Uterus (tissue), 4 donors: Measurements from ENCODE around the gene PCLAF. TPM values are rescaled to one million over a fixed set of nuclear protein-coding genes. Genes with fewer than 3 reads are reported as not detected.

Source experiments
- DNase-seq, 2 donors: peaks; one replicate each; pipeline ENCODE4 v3.0.0-alpha.2; 2019 to 2020
- H3K27ac ChIP-seq, 2 donors: fragments of 200-600 bp; sonication (generic); 1 replicate in 1 of 2; 2 replicates in 1 of 2; pipeline ENCODE4 v1.5.1; 2016 to 2018
- H3K27me3 ChIP-seq, 2 donors: fragments of 200-600 bp; sonication (generic); one replicate each; pipeline ENCODE4 v1.5.1; 2018 to 2019; ENCODE audit warnings: control low read depth in 1 of 2
- H3K36me3 ChIP-seq, 2 donors: fragments of 200-600 bp; sonication (generic); one replicate each; pipeline ENCODE4 v1.5.1; 2019; ENCODE audit warnings: control low read depth in 1 of 2
- H3K4me1 ChIP-seq, 2 donors: fragments of 200-600 bp; sonication (generic); one replicate each; pipeline ENCODE4 v1.5.1; 2018 to 2019; ENCODE audit warnings: control low read depth in 1 of 2
- H3K4me3 ChIP-seq, 2 donors: fragments of 200-600 bp; sonication (generic); 1 replicate in 1 of 2; 2 replicates in 1 of 2; pipeline ENCODE4 v1.5.1; 2018 to 2019; ENCODE audit warnings: mild to moderate bottlenecking in 1 of 2
- H3K9me3 ChIP-seq, 2 donors: fragments of 200-600 bp; sonication (generic); one replicate each; pipeline ENCODE4 v1.5.1; 2019; ENCODE audit warnings: control low read depth in 1 of 2
- POLR2A ChIP-seq, 2 donors: fragments of 450-650 bp; IDR thresholded peaks; one replicate each; pipeline ENCODE4 v1.6.1; 2016; ENCODE audit warnings: antibody characterized with exemption in 2 of 2, mild to moderate bottlenecking in 1 of 2, moderate library complexity in 1 of 2
- intact Hi-C: fragments of 100-400 bp; cut with DNase I; formaldehyde crosslinking; loops from one replicate; pipeline ENCODE4 v1.15.1; 2023; ENCODE audit warnings: low total_unique reads
- total RNA-seq, 4 donors: library from RNA; depleted of rRNA in 3 of 4; stranded (reverse); fragments of >200 nt in 3 of 4; gene quantifications; one replicate each; pipeline versions ENCODE4 v1.1.0 to v1.2.4, GENCODE V29; 2014 to 2023
- TF ChIP-seq, protein P1 (sequence below), 4 experiments: fragments of 200-600 bp in 2 of 4; fragments of 450-650 bp in 2 of 4; sonication (generic) in 2 of 4; IDR thresholded peaks; one replicate each; pipeline ENCODE4 v1.5.1; 2016 to 2019; ENCODE audit warnings: antibody characterized with exemption in 4 of 4, mild to moderate bottlenecking in 2 of 4, moderate library complexity in 1 of 4
- donor health status: DM: yes; HTN: yes; CAD: no.

The PCLAF gene
- 10 to 100 TPM in 1 of 4 donors, not detected in 3; 22.7 TPM for total RNA-seq

- no peak for TF ChIP-seq POLR2A (IDR thresholded peaks at IDR 0.05)
- TF ChIP-seq, protein P1, sequence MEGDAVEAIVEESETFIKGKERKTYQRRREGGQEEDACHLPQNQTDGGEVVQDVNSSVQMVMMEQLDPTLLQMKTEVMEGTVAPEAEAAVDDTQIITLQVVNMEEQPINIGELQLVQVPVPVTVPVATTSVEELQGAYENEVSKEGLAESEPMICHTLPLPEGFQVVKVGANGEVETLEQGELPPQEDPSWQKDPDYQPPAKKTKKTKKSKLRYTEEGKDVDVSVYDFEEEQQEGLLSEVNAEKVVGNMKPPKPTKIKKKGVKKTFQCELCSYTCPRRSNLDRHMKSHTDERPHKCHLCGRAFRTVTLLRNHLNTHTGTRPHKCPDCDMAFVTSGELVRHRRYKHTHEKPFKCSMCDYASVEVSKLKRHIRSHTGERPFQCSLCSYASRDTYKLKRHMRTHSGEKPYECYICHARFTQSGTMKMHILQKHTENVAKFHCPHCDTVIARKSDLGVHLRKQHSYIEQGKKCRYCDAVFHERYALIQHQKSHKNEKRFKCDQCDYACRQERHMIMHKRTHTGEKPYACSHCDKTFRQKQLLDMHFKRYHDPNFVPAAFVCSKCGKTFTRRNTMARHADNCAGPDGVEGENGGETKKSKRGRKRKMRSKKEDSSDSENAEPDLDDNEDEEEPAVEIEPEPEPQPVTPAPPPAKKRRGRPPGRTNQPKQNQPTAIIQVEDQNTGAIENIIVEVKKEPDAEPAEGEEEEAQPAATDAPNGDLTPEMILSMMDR (IDR thresholded peaks at IDR 0.05), result no peak
- H3K9me3 ChIP-seq, result no peaks in the 10 kb centered on the region
- intact Hi-C loops, result no loop called here
- H3K27me3 ChIP-seq, result no peaks in the 10 kb centered on the region
- peak within 1 kb of the TSS; percentile 40 to 45 for H3K4me3 ChIP-seq
- DNase-seq, result peak; percentile 92 to 93
- H3K36me3 ChIP-seq, result no peaks in the 10 kb centered on the region
- no peak within 1 kb of the TSS for H3K27ac ChIP-seq
- no peaks in the 10 kb centered on the region for H3K4me1 ChIP-seq
These were observed at the start of gene PCLAF for GRCh38 chr15:64381000-64381751. TSS of gene PCLAF (minus strand) at chr15:64381441. CDS start at chr15:64381371, 70 bp downstream.

GRCh38 chr15:64430000-64430735 is 48.9 kb upstream of the PCLAF start:
- Histone ChIP-seq H3K4me1 (peaks cover 0 to 5% of the 10 kb centered on the region in 2 donors), H3K9me3 (no peaks in the 10 kb centered on the region), H3K4me3 (no peak overlapping the region), H3K36me3 (no peaks in the 10 kb centered on the region), H3K27me3 (no peaks in the 10 kb centered on the region), H3K27ac (peak overlapping the region; percentile 71 to 77)
- intact Hi-C loops, result loop anchor here (5.0 kb wide), 1 partner anchor 252 kb away; no protein-coding TSS in a partner anchor
- TF ChIP-seq, protein P1 (IDR thresholded peaks at IDR 0.05), result no peak
- TF ChIP-seq POLR2A (IDR thresholded peaks at IDR 0.05), result no peak
- DNase-seq, result peak; percentile 68 to 71

DNA sequence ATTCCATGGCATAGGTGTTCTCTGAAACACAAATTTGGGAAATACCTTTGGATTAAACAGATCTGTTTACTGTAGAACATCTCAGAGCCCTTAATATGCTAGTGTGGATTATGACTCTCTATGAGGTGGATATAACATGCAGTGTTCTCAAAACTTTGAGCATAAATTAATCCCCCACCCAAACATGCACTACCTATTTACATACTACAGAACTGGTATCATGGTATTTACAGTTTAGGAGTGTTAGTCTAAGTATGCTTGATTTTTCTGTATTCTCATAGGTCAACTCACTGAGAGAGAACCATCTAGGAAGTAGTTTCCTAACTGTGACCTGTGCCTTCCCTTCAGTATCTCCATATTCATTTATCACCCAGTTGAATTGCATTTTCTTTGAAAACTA is 48.2 kb upstream of the PCLAF start:
- Histone ChIP-seq H3K9me3 (no peaks in the 10 kb centered on the region), H3K27ac (peak overlapping the region; percentile 71 to 77), H3K4me3 (no peak overlapping the region), H3K27me3 (no peaks in the 10 kb centered on the region), H3K36me3 (no peaks in the 10 kb centered on the region), H3K4me1 (peaks cover 0 to 5% of the 10 kb centered on the region in 2 donors)
- intact Hi-C loops, result loop anchor here (5.0 kb wide), 1 partner anchor 253 kb away; no protein-coding TSS in a partner anchor
- DNase-seq, result no peak
- TF ChIP-seq, protein P1 (IDR thresholded peaks at IDR 0.05), result no peak
- TF ChIP-seq POLR2A (IDR thresholded peaks at IDR 0.05), result no peak

- Histone ChIP-seq H3K4me3 (no peak overlapping the region), H3K4me1 (peaks cover 0 to 5% of the 10 kb centered on the region in 2 donors), H3K27me3 (no peaks in the 10 kb centered on the region), H3K36me3 (peaks cover 0 to 2% of the 10 kb centered on the region in 2 donors), H3K27ac (peak overlapping the region; percentile 29 to 49), H3K9me3 (no peaks in the 10 kb centered on the region)
- TF ChIP-seq, protein P1 (IDR thresholded peaks at IDR 0.05), result peak; percentile 38 to 55 (median 46)
- no peak for TF ChIP-seq POLR2A (IDR thresholded peaks at IDR 0.05)
- intact Hi-C loops, result loop anchor here (5.0 kb wide), 1 partner anchor 255 kb away; no protein-coding TSS in a partner anchor
- no peak for DNase-seq
These were observed 45.7 kb upstream of the PCLAF start for GRCh38 chr15:64426845-64427465.
